Endothelial cell of umbilical vein (primary cell): ENCODE measurements around the gene RPA1. TPM values are rescaled to one million over a fixed set of nuclear protein-coding genes. Genes with fewer than 3 reads are reported as not detected.

Source experiments
- BruUV-seq: library from RNA; stranded (reverse); fragments of 400-500 nt; replicated peaks from 2 replicates; lab custom pipeline; 2021; lab: Mats Ljungman, UMichigan
- CTCF ChIA-PET: fragments of 300-600, 350-600 bp; sonication (Branson Sonifier 250); formaldehyde crosslinking; loops from one replicate; lab custom pipeline; 2021; ENCODE audit warnings: antibody characterized with exemption, inconsistent platforms; lab: Charles Lee
- POLR2A ChIA-PET: fragments of 300-600, 350-600 bp; sonication (Branson Sonifier 250); formaldehyde crosslinking; loops from one replicate; lab custom pipeline; 2021; ENCODE audit warnings: antibody characterized with exemption, inconsistent platforms; lab: Charles Lee
- DNase-seq: peaks from one replicate; pipeline ENCODE4 v3.0.0-alpha.2; 2011; ENCODE audit warnings: low read depth, low spot score
- FAIRE-seq: peaks from 2 replicates; lab custom pipeline; 2011; peaks lifted over from hg19 to GRCh38; lab: Jason Lieb, UNC
- H2AFZ ChIP-seq: 2 replicates; pipeline ENCODE4 v1.6.0; 2012; ENCODE audit warnings: low read depth, low read length, control low read depth, inconsistent platforms
- H3K27ac ChIP-seq: 2 replicates; pipeline ENCODE4 v1.5.1; 2011; ENCODE audit warnings: low read depth, mild to moderate bottlenecking, control low read depth, low read length, moderate library complexity; ENCODE audit not compliant: insufficient read depth
- H3K27me3 ChIP-seq, 2 experiments: 2 replicates each; pipeline versions ENCODE4 v1.6.0 to v1.6.1; 2011; ENCODE audit warnings: low read length in 2 of 2, mixed read lengths in 1 of 2; ENCODE audit not compliant: control insufficient read depth in 2 of 2, insufficient read depth in 2 of 2
- H3K36me3 ChIP-seq, 2 experiments: 2 replicates in 1 of 2; 3 replicates in 1 of 2; pipeline ENCODE4 v1.5.1; 2011; ENCODE audit warnings: low read length in 2 of 2, mild to moderate bottlenecking in 1 of 2, moderate library complexity in 1 of 2; ENCODE audit not compliant: control insufficient read depth in 2 of 2, insufficient read depth in 2 of 2; ENCODE audit errors: extremely low read depth in 1 of 2
- H3K4me1 ChIP-seq: 3 replicates; pipeline ENCODE4 v1.5.1; 2011; ENCODE audit warnings: mild to moderate bottlenecking, low read length; ENCODE audit not compliant: control insufficient read depth, insufficient read depth; ENCODE audit errors: extremely low read depth
- H3K4me2 ChIP-seq: 2 replicates; pipeline ENCODE4 v1.6.1; 2011; ENCODE audit warnings: low read length, control low read depth, mixed read lengths; ENCODE audit not compliant: insufficient read depth
- H3K4me3 ChIP-seq, 3 experiments: fragments of 200-600 bp in 1 of 3; sonication (generic), shearing (Covaris generic) in 1 of 3; replicated peaks in 1 of 3; 2 replicates each; pipeline ENCODE4 v1.5.1; 2011 to 2016; ENCODE audit warnings: control low read depth in 3 of 3, low read length in 3 of 3, mild to moderate bottlenecking in 2 of 3, inconsistent platforms in 1 of 3, low read depth in 1 of 3, moderate library complexity in 1 of 3; ENCODE audit not compliant: insufficient read depth in 1 of 3
- H3K79me2 ChIP-seq: 2 replicates; pipeline ENCODE4 v1.6.0; 2012; ENCODE audit warnings: low read length, inconsistent platforms; ENCODE audit not compliant: control insufficient read depth, insufficient read depth
- H3K9ac ChIP-seq: replicated peaks from 2 replicates; pipeline ENCODE3; 2011; ENCODE audit warnings: low read length, control low read depth; ENCODE audit not compliant: insufficient read depth; ENCODE audit errors: extremely low read depth
- H3K9me1 ChIP-seq: replicated peaks from 3 replicates; pipeline ENCODE4 v1.6.0; 2011; ENCODE audit warnings: mild to moderate bottlenecking, low read length; ENCODE audit not compliant: control insufficient read depth, insufficient read depth; ENCODE audit errors: extremely low read depth
- H3K9me3 ChIP-seq: replicated peaks from 2 replicates; pipeline ENCODE4 v1.5.1; 2012; ENCODE audit warnings: low read length, inconsistent platforms; ENCODE audit not compliant: control insufficient read depth, insufficient read depth
- H4K20me1 ChIP-seq: replicated peaks from 2 replicates; pipeline ENCODE3; 2011; ENCODE audit warnings: mild to moderate bottlenecking, low read length; ENCODE audit not compliant: control insufficient read depth, insufficient read depth; ENCODE audit errors: extremely low read depth
- EZH2 ChIP-seq: IDR thresholded peaks from 2 replicates; pipeline ENCODE4 v1.6.1; 2012; ENCODE audit warnings: borderline replicate concordance, low read depth, mild to moderate bottlenecking, moderate library complexity, low read length, inconsistent platforms; ENCODE audit not compliant: severe bottlenecking
- FOS ChIP-seq: IDR thresholded peaks from 2 replicates; pipeline ENCODE4 v1.6.1; 2011; ENCODE audit warnings: mild to moderate bottlenecking, low read length, moderate library complexity, borderline replicate concordance; ENCODE audit not compliant: insufficient read depth
- GATA2 ChIP-seq: IDR thresholded peaks from 2 replicates; pipeline ENCODE4 v1.7.0; 2011; ENCODE audit warnings: low read depth, mild to moderate bottlenecking, moderate library complexity, mixed read lengths, low read length; ENCODE audit not compliant: insufficient read length, insufficient read depth
- JUN ChIP-seq: IDR thresholded peaks from 2 replicates; pipeline ENCODE4 v1.6.1; 2011; ENCODE audit warnings: borderline replicate concordance, low read depth; ENCODE audit not compliant: insufficient read length, insufficient read depth
- MAX ChIP-seq: IDR thresholded peaks from 2 replicates; pipeline ENCODE4 v1.6.1; 2011; ENCODE audit not compliant: insufficient read depth, insufficient read length
- MYC ChIP-seq: IDR thresholded peaks from one replicate; pipeline ENCODE4 v1.6.1; 2011; ENCODE audit warnings: mild to moderate bottlenecking, low read depth, low read length
- POLR2A ChIP-seq: IDR thresholded peaks from 2 replicates; pipeline ENCODE4 v1.6.1; 2012; ENCODE audit warnings: low read depth, mild to moderate bottlenecking, control low read depth, low read length
- POLR2AphosphoS5 ChIP-seq: IDR thresholded peaks from 2 replicates; pipeline ENCODE4 v1.6.1; 2012; ENCODE audit warnings: low read depth, mild to moderate bottlenecking, control low read depth, low read length, moderate library complexity; ENCODE audit not compliant: insufficient read depth
- dilution Hi-C: fragments of 300-500 bp; cut with MboI; formaldehyde crosslinking; loops from one replicate; pipeline ENCODE4 v1.15.0; 2019; ENCODE audit warnings: low sequenced_read_pairs; ENCODE audit not compliant: extremely low pct_ligation_motif_present
- intact Hi-C: fragments of 100-400 bp; cut with micrococcal nuclease; formaldehyde crosslinking; loops from one replicate; pipeline ENCODE4 v1.10.0; 2022
- polyA plus RNA-seq, 4 experiments: library from polyadenylated mRNA; depleted of rRNA in 3 of 4; stranded (reverse) in 3 of 4; unstranded in 1 of 4; fragments of >200 nt; gene quantifications; 2 replicates each; pipeline versions ENCODE4 v1.2.1 to v1.2.3, GENCODE V29; 2011 to 2012; ENCODE audit warnings: missing spikeins in 1 of 4
- total RNA-seq: library from RNA; stranded (reverse); gene quantifications from 2 replicates; pipeline ENCODE4 v1.2.3, GENCODE V29; 2021
- TF ChIP-seq, protein P1 (sequence below), 2 donors: IDR thresholded peaks; 1 replicate in 1 of 2; 2 replicates in 1 of 2; pipeline ENCODE4 v1.5.1; 2011; ENCODE audit warnings: low read length in 2 of 2, mild to moderate bottlenecking in 2 of 2, moderate library complexity in 2 of 2, control low read depth in 1 of 2, inconsistent platforms in 1 of 2, low read depth in 1 of 2; ENCODE audit not compliant: insufficient read depth in 1 of 2; ENCODE audit errors: extremely low read depth in 1 of 2

The RPA1 gene
- total and polyA plus RNA-seq, 2 donors (not counting 3 experiments of a cell fraction or from before 2014, with no cell fraction given): 50.5 to 123 TPM

DNA sequence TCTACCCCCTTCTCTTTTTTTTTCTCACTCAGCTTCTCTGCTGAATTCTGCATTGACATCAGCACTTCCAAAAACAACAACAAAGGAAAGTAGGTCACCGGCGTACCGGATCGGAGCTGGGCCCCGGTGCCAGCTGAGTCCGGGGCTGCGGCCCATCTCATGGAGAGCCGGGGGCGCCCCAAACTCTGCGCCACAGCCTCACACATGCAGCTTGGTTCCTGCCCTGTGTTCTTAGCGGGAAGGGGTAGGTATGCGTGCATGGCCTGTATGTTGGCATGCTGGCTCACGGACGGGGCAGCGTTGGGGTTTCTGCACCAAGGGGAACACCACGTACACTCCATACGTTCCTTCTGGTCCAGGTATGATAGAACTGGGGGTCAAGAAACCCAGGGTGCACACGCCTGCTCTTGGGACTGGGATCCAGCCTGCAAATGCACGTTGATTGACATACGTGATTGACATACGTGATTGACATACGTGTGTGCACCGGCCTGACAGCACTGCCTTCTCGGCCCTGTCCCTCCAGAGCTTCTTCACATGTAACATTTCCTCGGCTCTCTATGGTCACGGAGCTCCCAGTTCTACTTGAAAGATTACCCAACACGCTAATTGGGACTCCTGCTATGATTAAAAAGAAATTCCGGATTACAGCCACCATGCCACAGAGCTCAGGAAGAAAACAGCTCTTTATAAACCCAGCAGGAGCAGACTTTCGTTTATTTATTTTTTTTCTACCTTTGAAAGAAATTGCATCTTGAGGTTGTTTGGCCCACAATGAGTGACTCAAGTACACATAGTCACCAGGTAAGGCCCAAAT, 88.7 kb downstream of the RPA1 start:
- H4K20me1 ChIP-seq: no peaks in the 10 kb centered on the region
- H3K4me2 ChIP-seq: no peak overlapping the region
- BruUV-seq: no TSS peak
- H3K9me3 ChIP-seq: no peaks in the 10 kb centered on the region
- TF ChIP-seq EZH2 (no peak), FOS (no peak), GATA2 (no peak), MYC (no peak), JUN (no peak), POLR2A (no peak), POLR2AphosphoS5 (no peak), MAX (no peak)
- TF ChIP-seq, protein P1, sequence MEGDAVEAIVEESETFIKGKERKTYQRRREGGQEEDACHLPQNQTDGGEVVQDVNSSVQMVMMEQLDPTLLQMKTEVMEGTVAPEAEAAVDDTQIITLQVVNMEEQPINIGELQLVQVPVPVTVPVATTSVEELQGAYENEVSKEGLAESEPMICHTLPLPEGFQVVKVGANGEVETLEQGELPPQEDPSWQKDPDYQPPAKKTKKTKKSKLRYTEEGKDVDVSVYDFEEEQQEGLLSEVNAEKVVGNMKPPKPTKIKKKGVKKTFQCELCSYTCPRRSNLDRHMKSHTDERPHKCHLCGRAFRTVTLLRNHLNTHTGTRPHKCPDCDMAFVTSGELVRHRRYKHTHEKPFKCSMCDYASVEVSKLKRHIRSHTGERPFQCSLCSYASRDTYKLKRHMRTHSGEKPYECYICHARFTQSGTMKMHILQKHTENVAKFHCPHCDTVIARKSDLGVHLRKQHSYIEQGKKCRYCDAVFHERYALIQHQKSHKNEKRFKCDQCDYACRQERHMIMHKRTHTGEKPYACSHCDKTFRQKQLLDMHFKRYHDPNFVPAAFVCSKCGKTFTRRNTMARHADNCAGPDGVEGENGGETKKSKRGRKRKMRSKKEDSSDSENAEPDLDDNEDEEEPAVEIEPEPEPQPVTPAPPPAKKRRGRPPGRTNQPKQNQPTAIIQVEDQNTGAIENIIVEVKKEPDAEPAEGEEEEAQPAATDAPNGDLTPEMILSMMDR (IDR thresholded peaks at IDR 0.05; ENCODE audit: extremely low read depth in 1 of 2, insufficient read depth in 1 of 2, low read depth in 1 of 2, low read length in 2 of 2): no peak
- H3K27ac ChIP-seq: no peak overlapping the region
- FAIRE-seq (no peak), DNase-seq (no peak)
- POLR2A ChIA-PET: no interaction called here
- H2AFZ ChIP-seq: no peak overlapping the region
- H3K27me3 ChIP-seq: no peaks in the 10 kb centered on the region
- intact Hi-C loops: no loop called here
- no peaks in the 10 kb centered on the region for H3K9me1 ChIP-seq
- dilution Hi-C loops: no loop called here
- H3K4me3 ChIP-seq: no peak overlapping the region
- no peaks in the 10 kb centered on the region for H3K36me3 ChIP-seq
- CTCF ChIA-PET: interaction anchor here (0.9 to 4.9 kb wide), 4 partner anchors 8 to 107 kb away, joined by 3 to 22 read pairs (median 6); partner anchors contain the start of gene RTN4RL1
- H3K9ac ChIP-seq: no peak overlapping the region
- H3K79me2 ChIP-seq: no peaks in the 10 kb centered on the region
- H3K4me1 ChIP-seq: no peaks in the 10 kb centered on the region
